HepG2 (cell line): ENCODE results near the gene DMXL1.

Experiments used
- ARNT ChIP-seq: fragments of 450-650 bp; IDR thresholded peaks from 2 replicates; pipeline ENCODE4 v1.6.1; 2017
- CHD4 ChIP-seq: fragments of 200-600 bp; sonication (generic); IDR thresholded peaks from 2 replicates; pipeline ENCODE4 v1.7.0; 2017; ENCODE audit warnings: mild to moderate bottlenecking, low read length, borderline replicate concordance
- NBN ChIP-seq: fragments of 450-650 bp; conservative IDR thresholded peaks from 2 replicates; pipeline ENCODE4 v1.6.1; 2017
- POLR2A ChIP-seq, 2 experiments: IDR thresholded peaks; 2 replicates each; pipeline ENCODE4 v1.6.1; 2011; ENCODE audit warnings: low read depth in 2 of 2, low read length in 2 of 2, mild to moderate bottlenecking in 1 of 2, moderate library complexity in 1 of 2; ENCODE audit not compliant: insufficient read depth in 1 of 2
- ZSCAN29 ChIP-seq: sonication (generic); formaldehyde crosslinking; conservative IDR thresholded peaks from 2 replicates; pipeline ENCODE4 v1.4.0; 2020; ENCODE audit warnings: mild to moderate bottlenecking, missing genetic modification reagents
- TF ChIP-seq, protein P1 (sequence below): sonication (generic); formaldehyde crosslinking; conservative IDR thresholded peaks from 2 replicates; pipeline ENCODE4 v1.5.0; 2020; ENCODE audit warnings: missing genetic modification reagents

DNA sequence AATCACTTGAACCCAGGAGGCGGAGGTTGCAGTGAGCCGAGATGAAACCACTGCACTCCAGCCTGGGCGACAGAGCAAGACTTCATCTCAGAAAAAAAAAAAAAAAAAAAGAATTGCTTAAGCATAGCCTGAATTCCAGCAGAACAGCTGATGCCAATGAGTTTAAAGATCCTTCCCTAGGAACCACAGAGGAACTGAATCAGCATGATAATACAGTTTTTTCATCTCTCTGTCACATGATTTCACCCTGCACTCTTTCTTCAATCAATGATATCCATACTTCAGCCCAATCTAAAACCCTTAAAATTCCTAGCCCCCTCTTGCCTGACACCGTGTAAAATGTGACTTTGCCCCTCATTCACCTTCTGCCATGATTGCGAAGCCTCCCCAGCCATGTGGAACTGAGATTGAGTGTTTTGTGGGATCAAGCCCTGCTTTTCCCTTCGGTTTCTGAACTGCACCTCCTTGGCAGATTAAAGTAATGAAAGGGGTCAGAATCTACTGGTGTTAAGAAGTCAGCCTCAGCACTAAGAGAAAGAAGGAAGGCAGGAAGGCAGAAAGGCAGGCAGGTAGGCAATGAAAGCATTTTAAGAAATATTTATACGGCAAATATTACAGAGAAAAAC lies 20.9 kb upstream of the DMXL1 start:
- TF ChIP-seq CHD4 = no peak
- TF ChIP-seq ZSCAN29 (CRISPR knock-in tag) = no peak
- TF ChIP-seq, protein P1, sequence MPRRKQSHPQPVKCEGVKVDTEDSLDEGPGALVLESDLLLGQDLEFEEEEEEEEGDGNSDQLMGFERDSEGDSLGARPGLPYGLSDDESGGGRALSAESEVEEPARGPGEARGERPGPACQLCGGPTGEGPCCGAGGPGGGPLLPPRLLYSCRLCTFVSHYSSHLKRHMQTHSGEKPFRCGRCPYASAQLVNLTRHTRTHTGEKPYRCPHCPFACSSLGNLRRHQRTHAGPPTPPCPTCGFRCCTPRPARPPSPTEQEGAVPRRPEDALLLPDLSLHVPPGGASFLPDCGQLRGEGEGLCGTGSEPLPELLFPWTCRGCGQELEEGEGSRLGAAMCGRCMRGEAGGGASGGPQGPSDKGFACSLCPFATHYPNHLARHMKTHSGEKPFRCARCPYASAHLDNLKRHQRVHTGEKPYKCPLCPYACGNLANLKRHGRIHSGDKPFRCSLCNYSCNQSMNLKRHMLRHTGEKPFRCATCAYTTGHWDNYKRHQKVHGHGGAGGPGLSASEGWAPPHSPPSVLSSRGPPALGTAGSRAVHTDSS (CRISPR knock-in tag) = no peak
- no peak for TF ChIP-seq POLR2A (IDR thresholded peaks at IDR 0.05; ENCODE audit: insufficient read depth in 1 of 2, low read depth in 2 of 2, low read length in 2 of 2)
- TF ChIP-seq ARNT = no peak
- TF ChIP-seq NBN = no peak
